Measurements from ENCODE around the gene SLF2. TPM values are rescaled to one million over a fixed set of nuclear protein-coding genes. Genes with fewer than 3 reads are reported as not detected.

The SLF2 gene
- total RNA-seq, 1 experiment from 2014 or later = 23.1 TPM

GRCh38 chr10:100878291-100878910 lies 34.4 kb upstream of the SLF2 start:
- peak; percentile 80 for DNase-seq
- H3K27me3 ChIP-seq (ENCODE audit: insufficient read depth, low read length) = no peaks in the 10 kb centered on the region; the same call in 1 of the 2 replicates
- no peak overlapping the region for H3K18ac ChIP-seq (ENCODE audit: insufficient read length, low read depth, low read length)
- H4K91ac ChIP-seq (ENCODE audit: insufficient read length, low read depth, low read length) = no peak overlapping the region
- H2BK5ac ChIP-seq (ENCODE audit: insufficient read length, low read length) = no peak overlapping the region
- no peak overlapping the region for H3K4ac ChIP-seq (ENCODE audit: low read depth, low read length)
- no peak overlapping the region for H3T11ph ChIP-seq (ENCODE audit: low read length)
- no peaks in the 10 kb centered on the region for H3K79me2 ChIP-seq (ENCODE audit: insufficient read depth, low read length)
- no peak overlapping the region for H2BK20ac ChIP-seq (ENCODE audit: low read depth, low read length, poor library complexity, severe bottlenecking)
- H2AFZ ChIP-seq (ENCODE audit: low read length) = no peak overlapping the region
- H3K4me2 ChIP-seq (ENCODE audit: insufficient read depth, insufficient read length, low read length) = no peak overlapping the region
- Mint-ChIP-seq H3K4me1 (peaks cover 5 to 50% of the 10 kb centered on the region in 2 experiments), H3K9me3 (no peaks in the 10 kb centered on the region; a peak in 1 of 5 replicates), H3K27me3 (ENCODE audit: low read depth) (peaks cover 74% of the 10 kb centered on the region), H3K27ac (no peak overlapping the region), H3K36me3 (ENCODE audit: insufficient read depth in 1 of 3, low read depth in 3 of 3) (no peaks in the 10 kb centered on the region), H3K4me3 (no peak overlapping the region; a peak in 1 of 5 replicates)
- H4K20me1 ChIP-seq (ENCODE audit: control insufficient read depth, insufficient read depth, insufficient read length) = no peaks in the 10 kb centered on the region
- no peaks in the 10 kb centered on the region for H3K9me3 ChIP-seq (ENCODE audit: control insufficient read depth, low read depth, low read length)
- no peak overlapping the region for H2AK5ac ChIP-seq (ENCODE audit: insufficient read length, low read length)
- no peaks in the 10 kb centered on the region for H3K23me2 ChIP-seq (ENCODE audit: insufficient read length, low read depth, low read length, poor library complexity, severe bottlenecking)
- no peak overlapping the region for H2BK12ac ChIP-seq (ENCODE audit: insufficient read length, low read depth, low read length)
- no peak overlapping the region for H3K27ac ChIP-seq (ENCODE audit: insufficient read length, low read depth, low read length)
- H3K56ac ChIP-seq (ENCODE audit: insufficient read length, low read depth, low read length) = no peak overlapping the region
- peak; percentile 86 for TF ChIP-seq CTCF (conservative IDR thresholded peaks at IDR 0.05)
- H3K23ac ChIP-seq (ENCODE audit: insufficient read length, low read depth, low read length) = no peak overlapping the region
- no peaks in the 10 kb centered on the region for H3K79me1 ChIP-seq (ENCODE audit: insufficient read depth, low read depth, low read length, poor library complexity, severe bottlenecking)
- H3K9ac ChIP-seq (ENCODE audit: extremely low read depth, insufficient read length, low read length) = no peak overlapping the region
- no peak overlapping the region for H4K8ac ChIP-seq (replicated peaks; ENCODE audit: insufficient read length, low read depth, low read length)
- no peak overlapping the region for H2BK15ac ChIP-seq (ENCODE audit: low read depth, low read length)
- no peak overlapping the region for H3K14ac ChIP-seq (ENCODE audit: insufficient read depth, low read length)
- H4K5ac ChIP-seq (ENCODE audit: insufficient read length, low read depth, low read length) = no peak overlapping the region
- no peaks in the 10 kb centered on the region for H3K4me1 ChIP-seq (ENCODE audit: insufficient read depth, low read length)
- no CpG with 5 or more reads among the region's 5 CpGs for WGBS (ENCODE audit: extremely low coverage, insufficient read length, low lambda C conversion rate)
- H2BK120ac ChIP-seq (ENCODE audit: low read depth, low read length, poor library complexity, severe bottlenecking) = no peak overlapping the region

Measured in H9 (cell line).